ENCODE data around the gene ZFP82.
A peak's percentile ranks its signal among the peaks of the same experiment; 100 is the strongest.

ZFP82 gene

GRCh38 chr19:36401475-36401874, 17.0 kb downstream of the ZFP82 start:
- no peak overlapping the region for H3K4me3 ChIP-seq
- DNase-seq (ENCODE audit: low spot score), result no peak
- TF ChIP-seq CTCF (IDR thresholded peaks at IDR 0.05), result no peak

GRCh38 chr19:36398571-36398970, 19.9 kb downstream of the ZFP82 start:
- no peak for DNase-seq (ENCODE audit: low spot score)
- no peak for TF ChIP-seq CTCF (IDR thresholded peaks at IDR 0.05)
- Histone ChIP-seq H3K4me3 (no peak overlapping the region), H3K27ac (no peak overlapping the region)

More at GRCh38 chr19:36401475-36401874, 17.0 kb downstream of the ZFP82 start:
- no peak overlapping the region for H3K27ac ChIP-seq

GRCh38 chr19:36392916-36393673, 25.3 kb downstream of the ZFP82 start:
- no peak for DNase-seq (ENCODE audit: low spot score)
- TF ChIP-seq CTCF (IDR thresholded peaks at IDR 0.05), result no peak
- peak overlapping the region; percentile 5 for H3K4me3 ChIP-seq
- no peak overlapping the region for H3K27ac ChIP-seq

- DNase-seq (ENCODE audit: low spot score), result no peak
- Histone ChIP-seq H3K27ac (peak overlapping the region in 1 of 2 donors; percentile 88), H3K4me3 (peak overlapping the region; percentile 83)
- no peak for TF ChIP-seq CTCF (IDR thresholded peaks at IDR 0.05)
These were observed 39.0 kb downstream of the ZFP82 start for GRCh38 chr19:36379510-36379819.

GRCh38 chr19:36378625-36379509, 39.6 kb downstream of the ZFP82 start, which contains the start of gene ZFP14:
TSS of gene ZFP14 (minus strand) at chr19:36379201. CDS start at chr19:36367892, 11,309 bp downstream.
- peak; percentile 92 for DNase-seq (ENCODE audit: low spot score)
- no peak for TF ChIP-seq CTCF (IDR thresholded peaks at IDR 0.05)
- Histone ChIP-seq H3K4me3 (peak within 1 kb of the TSS; percentile 83), H3K27ac (peak within 1 kb of the TSS; percentile 82 to 88)

- H3K4me3 ChIP-seq, result peak overlapping the region; percentile 83
- TF ChIP-seq CTCF (IDR thresholded peaks at IDR 0.05), result no peak
- peak overlapping the region; percentile 21 to 88 for H3K27ac ChIP-seq
- no peak for DNase-seq (ENCODE audit: low spot score)
These were observed 40.8 kb downstream of the ZFP82 start for GRCh38 chr19:36377541-36378178.

All from coronary artery (tissue), 2 donors.